ENCODE measurements around the gene CTNND2. TPM values are rescaled to one million over a fixed set of nuclear protein-coding genes. Genes with fewer than 3 reads are reported as not detected.

CTNND2 gene, protein sequence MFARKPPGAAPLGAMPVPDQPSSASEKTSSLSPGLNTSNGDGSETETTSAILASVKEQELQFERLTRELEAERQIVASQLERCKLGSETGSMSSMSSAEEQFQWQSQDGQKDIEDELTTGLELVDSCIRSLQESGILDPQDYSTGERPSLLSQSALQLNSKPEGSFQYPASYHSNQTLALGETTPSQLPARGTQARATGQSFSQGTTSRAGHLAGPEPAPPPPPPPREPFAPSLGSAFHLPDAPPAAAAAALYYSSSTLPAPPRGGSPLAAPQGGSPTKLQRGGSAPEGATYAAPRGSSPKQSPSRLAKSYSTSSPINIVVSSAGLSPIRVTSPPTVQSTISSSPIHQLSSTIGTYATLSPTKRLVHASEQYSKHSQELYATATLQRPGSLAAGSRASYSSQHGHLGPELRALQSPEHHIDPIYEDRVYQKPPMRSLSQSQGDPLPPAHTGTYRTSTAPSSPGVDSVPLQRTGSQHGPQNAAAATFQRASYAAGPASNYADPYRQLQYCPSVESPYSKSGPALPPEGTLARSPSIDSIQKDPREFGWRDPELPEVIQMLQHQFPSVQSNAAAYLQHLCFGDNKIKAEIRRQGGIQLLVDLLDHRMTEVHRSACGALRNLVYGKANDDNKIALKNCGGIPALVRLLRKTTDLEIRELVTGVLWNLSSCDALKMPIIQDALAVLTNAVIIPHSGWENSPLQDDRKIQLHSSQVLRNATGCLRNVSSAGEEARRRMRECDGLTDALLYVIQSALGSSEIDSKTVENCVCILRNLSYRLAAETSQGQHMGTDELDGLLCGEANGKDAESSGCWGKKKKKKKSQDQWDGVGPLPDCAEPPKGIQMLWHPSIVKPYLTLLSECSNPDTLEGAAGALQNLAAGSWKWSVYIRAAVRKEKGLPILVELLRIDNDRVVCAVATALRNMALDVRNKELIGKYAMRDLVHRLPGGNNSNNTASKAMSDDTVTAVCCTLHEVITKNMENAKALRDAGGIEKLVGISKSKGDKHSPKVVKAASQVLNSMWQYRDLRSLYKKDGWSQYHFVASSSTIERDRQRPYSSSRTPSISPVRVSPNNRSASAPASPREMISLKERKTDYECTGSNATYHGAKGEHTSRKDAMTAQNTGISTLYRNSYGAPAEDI (N-terminal part only)
- total RNA-seq (not detected), polyA plus RNA-seq (not detected)

DNA sequence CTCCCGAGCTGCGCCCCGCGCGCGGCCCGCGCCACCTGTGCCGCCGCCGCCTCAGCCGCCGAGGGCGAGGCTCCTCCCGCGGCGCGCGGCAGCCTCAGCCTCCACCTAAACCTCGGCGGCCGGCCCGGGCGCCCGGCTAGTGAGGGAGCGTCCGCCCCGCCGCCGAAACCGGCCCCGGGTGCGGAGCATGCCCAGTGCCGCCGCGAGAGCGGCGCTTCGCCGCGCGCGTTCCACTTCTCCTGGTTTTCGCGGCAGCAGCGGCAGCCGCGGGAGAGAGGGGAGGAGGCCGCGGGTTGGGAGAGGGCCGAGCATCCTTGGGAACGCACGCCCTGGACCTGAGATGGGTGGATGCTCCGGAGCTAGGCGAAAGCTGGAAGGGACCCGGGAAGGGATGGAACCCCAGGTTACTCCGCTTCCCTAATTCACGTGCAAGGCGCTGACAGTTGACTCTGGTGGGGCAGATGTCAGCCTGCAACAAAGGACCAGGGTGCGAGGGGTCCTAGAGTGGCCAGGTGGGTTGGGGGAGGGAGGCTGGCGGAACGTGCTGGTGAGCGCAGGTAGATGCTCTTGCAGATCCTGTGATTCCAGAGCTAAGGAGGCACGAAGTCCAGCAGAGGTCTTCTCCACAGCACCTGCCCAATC lies at the start of gene CTNND2:
Gene CTNND2 (minus strand): TSS at position 182 of the 642 bp plus-strand sequence. CDS start 593 bp downstream, outside the sequence.
- Mint-ChIP-seq H3K36me3 (peaks cover 3% of the 10 kb centered on the region), H3K9me3 (peaks cover 0 to 4% (median 0%) of the 10 kb centered on the region in 7 donors), H3K4me1 (peaks cover 0 to 5% (median 2%) of the 10 kb centered on the region in 4 donors), H3K27me3 (peaks cover 28% of the 10 kb centered on the region), H3K4me3 (no peak within 1 kb of the TSS), H3K27ac (no peak within 1 kb of the TSS)
- ATAC-seq (ENCODE audit: low read depth in 2 of 2) (no peak), DNase-seq (no peak)
- no peak within 1 kb of the TSS for H3K27ac ChIP-seq (ENCODE audit: insufficient read depth, low read length, poor library complexity, severe bottlenecking)
- H3K4me1 ChIP-seq (ENCODE audit: control insufficient read depth, insufficient read depth, low read length, poor library complexity, severe bottlenecking), result no peaks in the 10 kb centered on the region
- no peaks in the 10 kb centered on the region for H3K36me3 ChIP-seq (ENCODE audit: control insufficient read depth, insufficient read depth, low read length)
- peaks cover 7% of the 10 kb centered on the region for H3K27me3 ChIP-seq (ENCODE audit: control insufficient read depth, insufficient read depth, low read length)
- no peaks in the 10 kb centered on the region for H3K9me3 ChIP-seq (ENCODE audit: control insufficient read depth in 2 of 2, low read length in 2 of 2)
- no peak within 1 kb of the TSS for H3K4me3 ChIP-seq (ENCODE audit: low read depth, low read length)

- H3K4me3 Mint-ChIP-seq, result no peak overlapping the region
- no peaks in the 10 kb centered on the region for H3K27me3 Mint-ChIP-seq
- H3K4me3 ChIP-seq (ENCODE audit: low read depth, low read length), result no peak overlapping the region
- H3K27me3 ChIP-seq (ENCODE audit: control insufficient read depth, insufficient read depth, low read length), result no peaks in the 10 kb centered on the region
- H3K9me3 Mint-ChIP-seq, result peaks cover 0 to 13% (median 4%) of the 10 kb centered on the region in 7 donors
- H3K27ac Mint-ChIP-seq, result no peak overlapping the region
- no peaks in the 10 kb centered on the region for H3K36me3 ChIP-seq (ENCODE audit: control insufficient read depth, insufficient read depth, low read length)
- no peak overlapping the region for H3K27ac ChIP-seq (ENCODE audit: insufficient read depth, low read length, poor library complexity, severe bottlenecking)
- no peaks in the 10 kb centered on the region for H3K36me3 Mint-ChIP-seq
- no peaks in the 10 kb centered on the region for H3K4me1 ChIP-seq (ENCODE audit: control insufficient read depth, insufficient read depth, low read length, poor library complexity, severe bottlenecking)
- H3K4me1 Mint-ChIP-seq, result no peaks in the 10 kb centered on the region
- DNase-seq, result no peak
- no peak for ATAC-seq (ENCODE audit: low read depth in 2 of 2)
- H3K9me3 ChIP-seq (ENCODE audit: control insufficient read depth in 2 of 2, low read length in 2 of 2), result no peaks in the 10 kb centered on the region
These were observed 42.1 kb upstream of the CTNND2 start for GRCh38 chr5:11946317-11946716.

DNA sequence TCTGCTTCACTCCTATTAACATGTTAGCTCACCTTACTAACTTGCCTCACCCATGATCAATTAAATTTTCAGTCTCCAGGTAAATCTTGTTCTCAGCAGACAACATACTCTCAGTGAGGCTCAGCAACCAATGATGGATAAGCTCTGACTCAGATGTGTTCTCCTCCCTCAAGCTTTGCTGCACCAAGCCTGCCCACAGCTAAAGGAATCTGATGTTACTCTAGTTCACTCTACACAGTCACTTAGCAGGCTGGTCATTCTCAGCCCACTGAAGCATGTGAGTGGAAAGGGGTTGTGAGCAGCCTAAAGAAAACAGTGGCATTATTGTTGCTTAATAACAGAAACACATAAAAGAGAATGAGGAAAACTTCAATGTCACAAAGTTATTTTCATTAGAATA lies 37.3 kb upstream of the CTNND2 start:
- Histone ChIP-seq H3K9me3 (ENCODE audit: control insufficient read depth in 2 of 2, low read length in 2 of 2) (no peaks in the 10 kb centered on the region), H3K27ac (ENCODE audit: insufficient read depth, low read length, poor library complexity, severe bottlenecking) (no peak overlapping the region), H3K36me3 (ENCODE audit: control insufficient read depth, insufficient read depth, low read length) (no peaks in the 10 kb centered on the region), H3K27me3 (ENCODE audit: control insufficient read depth, insufficient read depth, low read length) (no peaks in the 10 kb centered on the region), H3K4me3 (ENCODE audit: low read depth, low read length) (no peak overlapping the region), H3K4me1 (ENCODE audit: control insufficient read depth, insufficient read depth, low read length, poor library complexity, severe bottlenecking) (no peaks in the 10 kb centered on the region)
- peaks cover 0 to 17% (median 8%) of the 10 kb centered on the region in 7 donors for H3K9me3 Mint-ChIP-seq
- no peaks in the 10 kb centered on the region for H3K36me3 Mint-ChIP-seq
- ATAC-seq (ENCODE audit: low read depth in 2 of 2) (no peak), DNase-seq (no peak)
- no peak overlapping the region for H3K27ac Mint-ChIP-seq
- H3K4me3 Mint-ChIP-seq, result no peak overlapping the region
- no peaks in the 10 kb centered on the region for H3K27me3 Mint-ChIP-seq
- H3K4me1 Mint-ChIP-seq, result no peaks in the 10 kb centered on the region

GRCh38 chr5:11931638-11932037 lies 27.4 kb upstream of the CTNND2 start:
- Histone ChIP-seq H3K4me3 (ENCODE audit: low read depth, low read length) (no peak overlapping the region), H3K9me3 (ENCODE audit: control insufficient read depth in 2 of 2, low read length in 2 of 2) (no peaks in the 10 kb centered on the region), H3K36me3 (ENCODE audit: control insufficient read depth, insufficient read depth, low read length) (no peaks in the 10 kb centered on the region), H3K27ac (ENCODE audit: insufficient read depth, low read length, poor library complexity, severe bottlenecking) (no peak overlapping the region), H3K27me3 (ENCODE audit: control insufficient read depth, insufficient read depth, low read length) (no peaks in the 10 kb centered on the region), H3K4me1 (ENCODE audit: control insufficient read depth, insufficient read depth, low read length, poor library complexity, severe bottlenecking) (no peaks in the 10 kb centered on the region)
- no peaks in the 10 kb centered on the region for H3K36me3 Mint-ChIP-seq
- H3K27ac Mint-ChIP-seq, result no peak overlapping the region
- H3K9me3 Mint-ChIP-seq, result peaks cover 0 to 13% (median 8%) of the 10 kb centered on the region in 7 donors
- no peaks in the 10 kb centered on the region for H3K4me1 Mint-ChIP-seq
- no peak overlapping the region for H3K4me3 Mint-ChIP-seq
- DNase-seq, result no peak
- ATAC-seq (ENCODE audit: low read depth in 2 of 2), result no peak
- H3K27me3 Mint-ChIP-seq, result no peaks in the 10 kb centered on the region

DNA sequence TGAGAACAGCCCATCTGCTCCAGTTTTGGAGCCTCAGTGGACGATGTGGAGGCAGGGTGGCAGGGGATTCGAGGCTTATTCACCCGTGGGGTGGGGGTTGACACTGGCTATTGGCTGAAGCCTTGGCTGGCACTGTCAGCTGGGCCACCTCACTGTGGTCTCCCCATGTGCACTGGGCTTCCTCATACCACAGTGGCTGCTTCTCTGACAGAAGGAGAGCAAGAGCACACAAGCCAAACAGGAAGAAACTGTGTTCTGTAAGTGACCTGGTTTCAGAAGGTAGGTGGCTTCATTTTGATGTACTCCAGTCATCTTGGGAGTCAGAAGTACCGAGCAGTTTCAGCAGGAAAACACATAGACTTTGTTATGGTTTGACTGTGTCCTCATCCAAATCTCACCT lies 24.7 kb upstream of the CTNND2 start:
- H3K9me3 Mint-ChIP-seq, result peaks cover 2 to 18% (median 5%) of the 10 kb centered on the region in 7 donors
- ATAC-seq (ENCODE audit: low read depth in 2 of 2), result no peak
- H3K4me1 ChIP-seq (ENCODE audit: control insufficient read depth, insufficient read depth, low read length, poor library complexity, severe bottlenecking), result no peaks in the 10 kb centered on the region

DNA sequence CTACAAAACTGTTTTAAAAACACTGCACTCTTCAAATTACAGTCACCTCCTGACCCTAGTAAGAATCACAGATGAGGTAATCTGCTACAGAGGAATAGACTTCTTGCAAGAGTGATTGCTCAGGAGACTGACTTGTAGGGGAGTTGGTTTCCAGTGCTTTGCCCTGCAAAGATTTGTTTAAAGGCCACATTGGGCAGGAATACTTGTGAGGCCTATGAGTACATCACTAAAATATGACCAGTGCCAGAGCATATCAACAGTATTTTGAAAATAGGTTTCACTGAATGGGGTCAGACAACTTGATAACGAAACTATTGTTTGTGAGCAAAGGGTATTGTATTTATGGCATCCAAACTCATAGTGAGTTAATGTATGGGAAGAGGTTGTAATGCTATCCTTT lies 21.5 kb upstream of the CTNND2 start:
- H3K27ac Mint-ChIP-seq, result no peak overlapping the region

More for the DNA sequence above, 24.7 kb upstream of the CTNND2 start:
- Histone ChIP-seq H3K36me3 (ENCODE audit: control insufficient read depth, insufficient read depth, low read length) (no peaks in the 10 kb centered on the region), H3K4me3 (ENCODE audit: low read depth, low read length) (no peak overlapping the region), H3K27ac (ENCODE audit: insufficient read depth, low read length, poor library complexity, severe bottlenecking) (no peak overlapping the region), H3K9me3 (ENCODE audit: control insufficient read depth in 2 of 2, low read length in 2 of 2) (no peaks in the 10 kb centered on the region), H3K27me3 (ENCODE audit: control insufficient read depth, insufficient read depth, low read length) (no peaks in the 10 kb centered on the region)
- Mint-ChIP-seq H3K36me3 (no peaks in the 10 kb centered on the region), H3K4me3 (no peak overlapping the region), H3K4me1 (no peaks in the 10 kb centered on the region), H3K27ac (no peak overlapping the region), H3K27me3 (no peaks in the 10 kb centered on the region)
- no peak for DNase-seq

GRCh38 chr5:11922394-11922793 lies 18.1 kb upstream of the CTNND2 start:
- Histone ChIP-seq H3K27me3 (ENCODE audit: control insufficient read depth, insufficient read depth, low read length) (no peaks in the 10 kb centered on the region), H3K9me3 (ENCODE audit: control insufficient read depth in 2 of 2, low read length in 2 of 2) (no peaks in the 10 kb centered on the region), H3K4me3 (ENCODE audit: low read depth, low read length) (no peak overlapping the region), H3K4me1 (ENCODE audit: control insufficient read depth, insufficient read depth, low read length, poor library complexity, severe bottlenecking) (no peaks in the 10 kb centered on the region), H3K27ac (ENCODE audit: insufficient read depth, low read length, poor library complexity, severe bottlenecking) (no peak overlapping the region), H3K36me3 (ENCODE audit: control insufficient read depth, insufficient read depth, low read length) (no peaks in the 10 kb centered on the region)
- no peak for ATAC-seq (ENCODE audit: low read depth in 2 of 2)
- DNase-seq, result no peak
- Mint-ChIP-seq H3K27me3 (no peaks in the 10 kb centered on the region), H3K27ac (no peak overlapping the region), H3K4me3 (no peak overlapping the region), H3K4me1 (no peaks in the 10 kb centered on the region), H3K9me3 (peaks cover 0 to 22% (median 12%) of the 10 kb centered on the region in 7 donors), H3K36me3 (no peaks in the 10 kb centered on the region)

More for the DNA sequence above, 21.5 kb upstream of the CTNND2 start:
- H3K27me3 ChIP-seq (ENCODE audit: control insufficient read depth, insufficient read depth, low read length), result no peaks in the 10 kb centered on the region
- no peaks in the 10 kb centered on the region for H3K9me3 ChIP-seq (ENCODE audit: control insufficient read depth in 2 of 2, low read length in 2 of 2)
- ATAC-seq (ENCODE audit: low read depth in 2 of 2) (no peak), DNase-seq (no peak)
- H3K27ac ChIP-seq (ENCODE audit: insufficient read depth, low read length, poor library complexity, severe bottlenecking), result no peak overlapping the region
- H3K27me3 Mint-ChIP-seq, result no peaks in the 10 kb centered on the region
- H3K4me3 ChIP-seq (ENCODE audit: low read depth, low read length), result no peak overlapping the region
- no peaks in the 10 kb centered on the region for H3K36me3 ChIP-seq (ENCODE audit: control insufficient read depth, insufficient read depth, low read length)
- peaks cover 0 to 18% (median 9%) of the 10 kb centered on the region in 7 donors for H3K9me3 Mint-ChIP-seq
- no peaks in the 10 kb centered on the region for H3K4me1 Mint-ChIP-seq
- no peaks in the 10 kb centered on the region for H3K36me3 Mint-ChIP-seq
- no peaks in the 10 kb centered on the region for H3K4me1 ChIP-seq (ENCODE audit: control insufficient read depth, insufficient read depth, low read length, poor library complexity, severe bottlenecking)
- no peak overlapping the region for H3K4me3 Mint-ChIP-seq
